Occipital lobe (tissue), 2 donors: ENCODE results near the gene OSM. TPM values are rescaled to one million over a fixed set of nuclear protein-coding genes. Genes with fewer than 3 reads are reported as not detected.
"Not testable (repeated sequence)": the region's sequence is repeated elsewhere in the genome, so short reads cannot be mapped to it uniquely, and the experiment has no call there.

Source experiments
- DNase-seq: peaks from one replicate; lab custom pipeline; 2025; lab: John Stamatoyannopoulos, UW
- total RNA-seq: library from RNA; depleted of rRNA; stranded (reverse); fragments of >200 nt; gene quantifications from one replicate; pipeline ENCODE4 v1.2.3, GENCODE V29; 2014

Gene OSM
- total RNA-seq, 1 donor from 2014 or later = 0.31 TPM

- DNase-seq = no peak
Observed at GRCh38 chr22:30245181-30245984, 21.3 kb downstream of the OSM start.

DNA sequence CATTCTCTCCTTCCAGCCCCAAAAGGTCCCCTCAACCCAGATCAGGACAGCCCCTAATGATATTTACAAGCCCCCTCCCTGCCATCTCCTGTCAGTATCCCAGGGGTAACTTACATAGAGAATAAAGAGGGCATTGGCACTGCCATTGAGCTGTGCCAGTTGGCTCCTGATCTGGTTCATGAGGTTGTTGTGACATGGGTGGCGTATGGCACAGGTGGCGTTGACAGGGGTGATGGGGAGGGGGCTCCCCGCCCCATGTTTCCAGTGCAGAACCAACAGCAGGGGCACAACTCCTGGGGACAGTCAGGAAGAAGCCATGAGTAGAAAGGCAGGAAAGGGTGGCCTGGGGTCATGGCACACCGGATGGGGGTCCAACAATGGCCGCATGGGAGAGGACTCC lies 22.0 kb downstream of the OSM start:
- DNase-seq = no peak

- no peak for DNase-seq
Observed at GRCh38 chr22:30244066-30244465, 22.6 kb downstream of the OSM start.

DNA sequence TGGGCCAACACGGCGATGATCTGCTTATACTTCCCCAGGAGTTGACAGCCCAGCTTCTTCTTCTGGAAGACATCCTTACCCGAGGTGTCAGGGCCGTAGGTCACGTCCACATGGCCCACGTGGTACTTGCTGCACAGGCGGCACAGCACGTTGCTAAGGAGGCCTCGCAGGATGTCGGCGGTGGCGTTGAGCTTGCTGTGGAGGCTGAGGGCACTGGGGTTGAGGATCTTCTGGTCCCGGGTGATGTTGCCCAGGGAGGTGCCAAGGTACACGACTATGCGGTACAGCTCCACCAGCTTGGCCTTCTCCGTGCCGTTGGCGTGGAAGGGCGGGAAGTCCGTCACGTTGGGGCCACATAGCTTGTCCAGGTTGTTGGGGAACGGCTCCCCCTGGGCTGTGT lies 23.0 kb downstream of the OSM start:
- no peak for DNase-seq

DNA sequence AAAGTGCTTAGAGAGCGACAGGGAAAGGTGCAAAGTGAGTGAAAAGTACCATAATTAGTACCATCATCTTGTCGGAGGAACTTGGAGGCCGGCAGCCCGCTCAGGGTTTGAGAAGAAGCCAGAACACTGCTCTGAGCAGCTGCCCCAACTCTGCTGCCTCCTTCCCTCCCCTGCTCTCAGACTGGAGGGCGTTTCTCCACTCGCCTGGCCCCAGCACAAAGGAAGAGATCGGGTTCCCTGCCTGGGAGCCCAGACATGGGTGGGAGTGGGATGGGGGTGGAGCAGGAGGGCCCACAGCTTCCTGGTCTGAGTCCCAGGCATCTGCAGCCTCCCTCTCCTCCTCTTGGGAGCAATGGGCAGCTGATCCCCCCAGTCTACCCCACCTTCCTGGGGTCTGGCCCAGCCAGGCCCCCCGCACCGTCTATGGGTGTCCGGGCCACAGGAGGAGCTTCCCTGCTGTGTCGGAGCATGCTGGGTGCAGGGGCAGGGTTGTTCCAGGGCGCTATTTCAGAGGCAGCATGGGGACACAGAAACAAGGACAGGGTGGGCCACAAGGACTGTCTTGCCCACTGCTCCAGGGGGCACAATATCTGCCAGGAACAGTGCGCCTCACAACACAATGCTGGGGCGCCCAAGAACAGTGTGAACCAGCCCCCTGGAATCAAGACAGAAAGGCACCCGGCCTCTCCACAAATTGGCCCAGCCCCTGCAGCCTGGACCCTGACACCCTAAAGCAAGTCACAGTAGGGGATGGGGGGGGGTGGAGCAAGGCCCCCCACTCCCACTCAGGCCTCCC lies 24.9 kb downstream of the OSM start:
- DNase-seq = no peak

GRCh38 chr22:30240541-30241417 lies 25.9 kb downstream of the OSM start:
- DNase-seq = no peak

GRCh38 chr22:30239488-30240405 lies 26.9 kb downstream of the OSM start:
- DNase-seq = no peak

- no peak for DNase-seq
Observed at GRCh38 chr22:30238661-30239487, 27.8 kb downstream of the OSM start.

GRCh38 chr22:30238136-30238535 lies 28.5 kb downstream of the OSM start:
- no peak for DNase-seq

GRCh38 chr22:30236875-30237274 lies 29.8 kb downstream of the OSM start:
- no peak for DNase-seq

- DNase-seq = no peak
Observed at GRCh38 chr22:30235687-30236170, 30.9 kb downstream of the OSM start.

GRCh38 chr22:30234786-30235470 lies 31.7 kb downstream of the OSM start:
- no peak for DNase-seq

- not testable (repeated sequence) for DNase-seq
Observed at GRCh38 chr22:30234325-30234724, 32.3 kb downstream of the OSM start.

DNA sequence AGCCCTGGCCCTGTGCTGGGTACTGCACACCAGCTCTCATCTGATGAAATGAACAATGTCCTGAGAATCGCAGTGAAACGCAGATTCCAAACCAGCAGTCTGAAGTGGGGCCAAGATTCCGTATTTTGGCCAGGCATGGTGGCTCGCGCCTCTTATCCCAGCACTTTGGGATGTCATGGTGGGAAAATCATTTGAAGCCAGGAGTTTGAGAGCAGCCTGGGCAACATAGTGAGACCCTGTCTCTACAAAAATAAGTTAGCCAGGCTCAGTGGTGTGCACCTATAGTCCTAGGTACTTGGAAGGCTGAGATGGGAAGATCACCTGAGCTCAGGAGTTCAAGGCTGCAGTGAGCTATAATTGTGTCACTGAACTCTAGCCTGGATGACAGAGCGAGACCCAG lies 33.1 kb downstream of the OSM start:
- DNase-seq = no peak

GRCh38 chr22:30232716-30233218 lies 33.9 kb downstream of the OSM start:
- DNase-seq = no peak

DNA sequence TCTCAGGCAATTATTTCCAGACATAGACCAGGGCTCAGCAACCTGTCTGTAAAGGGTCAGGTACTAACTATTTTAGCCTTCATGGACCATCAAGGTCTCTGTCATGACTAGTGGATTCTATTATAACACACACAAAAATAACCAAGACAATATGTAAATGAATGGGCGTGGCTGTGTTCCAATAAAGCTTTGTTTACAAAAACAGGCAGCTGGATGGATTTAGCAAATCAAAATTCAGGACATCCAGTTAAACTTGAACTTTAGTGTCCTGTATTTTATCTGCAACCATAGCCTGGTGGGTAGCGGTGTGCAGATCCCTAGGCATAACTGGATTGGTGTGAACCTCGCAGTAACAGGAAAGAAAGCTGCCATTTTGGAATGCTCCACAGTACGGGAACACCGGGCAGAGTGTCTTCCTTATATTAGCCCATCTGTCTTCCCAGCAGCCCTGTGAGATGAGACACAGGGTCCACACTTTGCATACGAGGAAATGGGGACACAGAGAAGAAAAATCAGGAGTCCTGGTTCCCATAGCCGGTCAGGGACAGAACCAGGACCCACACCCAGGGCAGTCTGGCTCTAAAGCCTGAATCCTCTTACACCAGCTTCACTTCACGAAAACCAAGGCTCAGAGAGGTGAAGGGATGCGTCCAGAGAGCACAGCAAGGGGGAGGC lies 35.7 kb downstream of the OSM start:
- no peak for DNase-seq

DNA sequence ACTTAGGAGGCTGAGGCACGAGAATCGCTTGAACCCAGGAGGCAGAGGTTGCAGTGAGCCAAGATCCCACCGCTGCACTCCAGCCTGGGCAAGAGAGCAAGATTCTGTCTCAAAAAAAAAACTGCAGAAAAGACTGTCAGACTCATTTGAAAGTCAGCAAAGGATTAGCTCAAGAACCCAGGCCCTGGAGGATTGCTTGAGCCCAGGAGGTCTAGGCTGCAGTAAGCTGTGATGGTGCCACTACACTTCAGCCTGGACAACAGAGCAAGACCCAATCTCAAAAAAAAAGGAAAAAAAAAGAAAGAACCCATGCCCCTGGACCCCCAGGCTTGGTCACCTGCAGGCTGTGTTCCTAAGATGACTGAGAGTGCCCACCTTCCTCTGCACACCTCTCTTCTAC lies 36.3 kb downstream of the OSM start:
- DNase-seq = no peak
